B cell (primary cell): ENCODE results near the gene PRXL2B. TPM values are rescaled to one million over a fixed set of nuclear protein-coding genes. Genes with fewer than 3 reads are reported as not detected.

Source experiments
- ATAC-seq: fragments of 200-7000 bp; cut with Tn5 transposase; one replicate; pipeline ENCODE4 v1.10.0; 2021; ENCODE audit warnings: low read depth, mild to moderate bottlenecking, moderate number of reproducible peaks, moderate library complexity
- CTCF ChIA-PET: fragments of 350-600 bp; sonication (Branson Sonifier 250); formaldehyde crosslinking; loops from one replicate; lab custom pipeline; 2021; ENCODE audit warnings: antibody characterized with exemption, inconsistent platforms; lab: Charles Lee
- POLR2A ChIA-PET: fragments of 350-600 bp; sonication (Branson Sonifier 250); formaldehyde crosslinking; loops from one replicate; lab custom pipeline; 2021; ENCODE audit warnings: antibody characterized with exemption; lab: Charles Lee
- DNase-seq: peaks from one replicate; pipeline ENCODE4 v3.0.0; 2013
- H2AFZ ChIP-seq: 2 replicates; pipeline ENCODE4 v1.6.1; 2012; ENCODE audit warnings: mild to moderate bottlenecking, low read depth, low read length; ENCODE audit not compliant: insufficient read depth, poor library complexity, severe bottlenecking
- H3K27ac ChIP-seq, 2 donors: 1 replicate in 1 of 2; 2 replicates in 1 of 2; pipeline ENCODE4 v1.5.1; 2012 to 2013; ENCODE audit warnings: low read length in 2 of 2, mild to moderate bottlenecking in 2 of 2, moderate library complexity in 1 of 2
- H3K27me3 ChIP-seq, 4 experiments: fragments of 200-600 bp in 1 of 4; sonication (generic) in 1 of 4; replicated peaks in 1 of 4; 1 replicate in 2 of 4; 2 replicates in 2 of 4; pipeline versions ENCODE4 v1.6.1 to v1.7.0; 2013 to 2016; ENCODE audit warnings: low read length in 3 of 4, mild to moderate bottlenecking in 2 of 4, mixed read lengths in 1 of 4, moderate library complexity in 1 of 4; ENCODE audit not compliant: insufficient read depth in 4 of 4, control insufficient read depth in 3 of 4; ENCODE audit errors: control extremely low read depth in 1 of 4
- H3K36me3 ChIP-seq, 2 experiments: replicated peaks in 1 of 2; 1 replicate in 1 of 2; 2 replicates in 1 of 2; pipeline versions ENCODE4 v1.6.1 to v1.7.1; 2013; ENCODE audit warnings: low read length in 1 of 2; ENCODE audit not compliant: insufficient read depth in 2 of 2, control insufficient read depth in 1 of 2; ENCODE audit errors: control extremely low read depth in 1 of 2, extremely low read depth in 1 of 2
- H3K4me1 ChIP-seq, 2 donors: fragments of 200-600 bp in 1 of 2; sonication (generic) in 1 of 2; 1 replicate in 1 of 2; 2 replicates in 1 of 2; pipeline versions ENCODE4 v1.5.1 to v1.6.1; 2013 to 2017; ENCODE audit warnings: low read length in 2 of 2; ENCODE audit not compliant: control insufficient read depth in 2 of 2, insufficient read depth in 2 of 2
- H3K4me2 ChIP-seq: replicated peaks from 2 replicates; pipeline ENCODE3; 2012; ENCODE audit warnings: mild to moderate bottlenecking, low read depth, low read length; ENCODE audit not compliant: poor library complexity, severe bottlenecking
- H3K4me3 ChIP-seq, 5 experiments: fragments of 200-600 bp in 1 of 5; sonication (generic) in 1 of 5; 1 replicate in 3 of 5; 2 replicates in 2 of 5; pipeline versions ENCODE4 v1.5.1 to v1.7.0; 2011 to 2016; ENCODE audit warnings: low read length in 4 of 5, mild to moderate bottlenecking in 4 of 5, low read depth in 2 of 5, control low read depth in 1 of 5, moderate library complexity in 1 of 5; ENCODE audit not compliant: insufficient read depth in 1 of 5; ENCODE audit errors: control extremely low read depth in 1 of 5, extremely low read depth in 1 of 5
- H3K79me2 ChIP-seq: fragments of 200-600 bp; sonication (generic); one replicate; pipeline ENCODE4 v1.6.0; 2016; ENCODE audit warnings: low read length; ENCODE audit not compliant: control insufficient read depth, insufficient read depth
- H3K9ac ChIP-seq: fragments of 200-600 bp; sonication (generic); 2 replicates; pipeline ENCODE4 v1.6.1; 2017; ENCODE audit warnings: mild to moderate bottlenecking, low read length, moderate library complexity
- H3K9me3 ChIP-seq, 3 donors: one replicate each; pipeline versions ENCODE4 v1.6.1 to v1.7.1; 2013; ENCODE audit warnings: low read length in 2 of 3; ENCODE audit not compliant: control insufficient read depth in 2 of 3, insufficient read depth in 1 of 3; ENCODE audit errors: control extremely low read depth in 1 of 3
- H4K20me1 ChIP-seq: 2 replicates; pipeline ENCODE4 v1.6.0; 2012; ENCODE audit warnings: mild to moderate bottlenecking, low read length; ENCODE audit not compliant: insufficient read depth, control insufficient read depth, poor library complexity, severe bottlenecking
- H3K27ac Mint-ChIP-seq: one replicate; pipeline ENCODE4 v1.8.0; 2021; ENCODE audit warnings: mixed read lengths
- H3K27me3 Mint-ChIP-seq: one replicate; pipeline ENCODE4 v1.8.0; 2021; ENCODE audit warnings: mixed read lengths
- H3K4me1 Mint-ChIP-seq: one replicate; pipeline ENCODE4 v1.8.0; 2021; ENCODE audit warnings: mixed read lengths
- H3K4me3 Mint-ChIP-seq: one replicate; pipeline ENCODE4 v1.8.0; 2021; ENCODE audit warnings: mixed read lengths
- H3K9me3 Mint-ChIP-seq: one replicate; pipeline ENCODE4 v1.8.0; 2022; ENCODE audit warnings: mixed read lengths; ENCODE audit not compliant: insufficient read depth
- CTCF ChIP-seq: fragments of 200-600 bp; IDR thresholded peaks from one replicate; pipeline ENCODE4 v1.8.0; 2022; ENCODE audit warnings: antibody characterized with exemption, mild to moderate bottlenecking
- EZH2 ChIP-seq: IDR thresholded peaks from 2 replicates; pipeline ENCODE4 v1.6.1; 2012; ENCODE audit warnings: borderline replicate concordance, low read depth, mild to moderate bottlenecking, moderate library complexity, low read length; ENCODE audit not compliant: insufficient read depth, poor library complexity, severe bottlenecking
- WGBS: methylation state at CpG from one replicate; pipeline ENCODE4 v1.1.5; 2013; ENCODE audit warnings: missing lambda C conversion rate; ENCODE audit not compliant: insufficient coverage; 5-methylcytosine and 5-hydroxymethylcytosine counted together
- intact Hi-C: fragments of 100-400 bp; cut with micrococcal nuclease; formaldehyde crosslinking; loops from one replicate; pipeline ENCODE4 v1.10.0; 2022
- polyA plus RNA-seq: library from polyadenylated mRNA; depleted of rRNA; stranded (reverse); fragments of >200 nt; gene quantifications from 2 replicates; pipeline ENCODE4 v1.2.3, GENCODE V29; 2012
- total RNA-seq, 2 donors: library from RNA; stranded (reverse); fragments of 120-200 nt in 1 of 2; gene quantifications; 1 replicate in 1 of 2; 2 replicates in 1 of 2; pipeline versions ENCODE4 v1.2.3 to v1.2.4, GENCODE V29; 2013 to 2022

Gene PRXL2B
- total and polyA plus RNA-seq, 2 donors (not counting 1 experiment from before 2014, with no cell fraction given), result 13.0 to 27.0 TPM

GRCh38 chr1:2640626-2641025 is 54.0 kb downstream of the PRXL2B start:
- no peak overlapping the region for H3K27ac Mint-ChIP-seq
- peak overlapping the region; percentile 13 for H3K4me3 Mint-ChIP-seq
- no peak overlapping the region for H3K27ac ChIP-seq

More at GRCh38 chr1:2640626-2641025, 54.0 kb downstream of the PRXL2B start:
- peaks cover 12% of the 10 kb centered on the region for H3K4me1 Mint-ChIP-seq
- CTCF ChIA-PET, result interaction anchor here (1.0 to 1.1 kb wide), 2 partner anchors 53 to 85 kb away, joined by 4 read pairs; no protein-coding TSS in a partner anchor
- Histone ChIP-seq H3K36me3 (no peaks in the 10 kb centered on the region), H4K20me1 (peaks cover 13% of the 10 kb centered on the region), H3K79me2 (peaks cover 15% of the 10 kb centered on the region), H3K9me3 (peaks cover 0 to 21% (median 10%) of the 10 kb centered on the region in 3 donors), H3K4me1 (peaks cover 13 to 17% of the 10 kb centered on the region in 2 donors), H3K4me2 (no peak overlapping the region), H3K4me3 (no peak overlapping the region), H2AFZ (no peak overlapping the region), H3K27me3 (peaks cover 0 to 3% (median 0%) of the 10 kb centered on the region in 4 experiments), H3K9ac (no peak overlapping the region)
- DNase-seq (no peak), ATAC-seq (no peak)
- intact Hi-C loops, result loop anchor here (10.0 kb wide), 2 partner anchors 446 to 984 kb away; partner anchors contain the start of genes FAAP20 and TPRG1L
- no peaks in the 10 kb centered on the region for H3K27me3 Mint-ChIP-seq
- POLR2A ChIA-PET, result interaction anchor here (1.6 kb wide), 1 partner anchor 85 kb away, joined by 5 read pairs; the partner anchor contains the start of gene TNFRSF14
- H3K9me3 Mint-ChIP-seq, result no peaks in the 10 kb centered on the region
- WGBS, result 82% methylated on average over 2 of the region's 3 CpGs
- TF ChIP-seq EZH2, result no peak
- TF ChIP-seq CTCF, result no peak

Other genes starting within 250 kb of the PRXL2B start
- 30.4 and 32.6 TPM in 2 replicates for gene MORN1, start 195.2 kb upstream of the PRXL2B start, total RNA-seq
- 9.8 and 10.2 TPM in 2 replicates for gene MORN1, start 195.2 kb upstream of the PRXL2B start, polyA plus RNA-seq
- 117 and 118 TPM in 2 replicates for gene RER1, start 194.9 kb upstream of the PRXL2B start, total RNA-seq
- 78.5 and 90.0 TPM in 2 replicates for gene RER1, start 194.9 kb upstream of the PRXL2B start, polyA plus RNA-seq
- 16.5 and 18.4 TPM in 2 replicates for gene PEX10, start 174.2 kb upstream of the PRXL2B start, total RNA-seq
- 11.0 and 13.5 TPM in 2 replicates for gene PEX10, start 174.2 kb upstream of the PRXL2B start, polyA plus RNA-seq
- 20.0 and 20.1 TPM in 2 replicates for gene PLCH2, start 110.5 kb upstream of the PRXL2B start, total RNA-seq
- gene PLCH2, start 110.5 kb upstream of the PRXL2B start, polyA plus RNA-seq, result 24.4 and 34.9 TPM in 2 replicates
- gene PANK4, start 60.2 kb upstream of the PRXL2B start, total RNA-seq, result 80.5 and 86.3 TPM in 2 replicates
- 38.0 and 41.7 TPM in 2 replicates for gene PANK4, start 60.2 kb upstream of the PRXL2B start, polyA plus RNA-seq
- not detected in 2 replicates for gene HES5, start 56.5 kb upstream of the PRXL2B start, total RNA-seq
- gene HES5, start 56.5 kb upstream of the PRXL2B start, polyA plus RNA-seq, result 0.23 TPM in 1 of 2 replicates, not detected in the other
- 239 and 243 TPM in 2 replicates for gene TNFRSF14, start 30.4 kb upstream of the PRXL2B start, total RNA-seq
- gene TNFRSF14, start 30.4 kb upstream of the PRXL2B start, polyA plus RNA-seq, result 427 and 457 TPM in 2 replicates
- 0.22 TPM in 1 of 2 replicates, not detected in the other for gene MMEL1, start 46.2 kb downstream of the PRXL2B start, total RNA-seq
- not detected in 2 replicates for gene MMEL1, start 46.2 kb downstream of the PRXL2B start, polyA plus RNA-seq
- gene TTC34, start 214.9 kb downstream of the PRXL2B start, total RNA-seq, result 8.1 and 8.3 TPM in 2 replicates
- 1.8 and 2.1 TPM in 2 replicates for gene TTC34, start 214.9 kb downstream of the PRXL2B start, polyA plus RNA-seq